Neuronal stem cell (in vitro differentiated cells): ENCODE measurements around the gene CACNA1A.
A peak's percentile ranks its signal among the peaks of the same experiment; 100 is the strongest.

ENCODE experiments used
- DNase-seq: peaks from one replicate; pipeline ENCODE4 v3.0.0-alpha.2; 2013; ENCODE audit warnings: low spot score
- H2AFZ ChIP-seq: one replicate; pipeline ENCODE4 v1.6.1; 2013; ENCODE audit warnings: mild to moderate bottlenecking, low read length, inconsistent platforms
- H2AK5ac ChIP-seq: 2 replicates; pipeline ENCODE4 v1.6.1; 2013; ENCODE audit warnings: low read depth, mild to moderate bottlenecking, inconsistent platforms, low read length, moderate library complexity, mixed read lengths
- H2BK120ac ChIP-seq: 2 replicates; pipeline ENCODE4 v1.6.1; 2013; ENCODE audit warnings: low read depth, mild to moderate bottlenecking, inconsistent platforms, low read length, moderate library complexity, mixed read lengths
- H2BK12ac ChIP-seq: one replicate; pipeline ENCODE4 v1.6.1; 2013; ENCODE audit warnings: low read length, inconsistent platforms
- H2BK15ac ChIP-seq: 2 replicates; pipeline ENCODE4 v1.6.1; 2013; ENCODE audit warnings: mild to moderate bottlenecking, low read length, inconsistent platforms, mixed read lengths
- H2BK5ac ChIP-seq: one replicate; pipeline ENCODE4 v1.6.1; 2013; ENCODE audit warnings: inconsistent platforms, mild to moderate bottlenecking, low read length, moderate library complexity
- H3K14ac ChIP-seq: one replicate; pipeline ENCODE4 v1.6.1; 2013; ENCODE audit warnings: low read length, inconsistent platforms
- H3K18ac ChIP-seq: 2 replicates; pipeline ENCODE4 v1.6.1; 2013; ENCODE audit warnings: low read length, inconsistent platforms
- H3K23ac ChIP-seq: 2 replicates; pipeline ENCODE4 v1.6.1; 2013; ENCODE audit warnings: low read depth, mild to moderate bottlenecking, mixed read lengths, low read length, inconsistent platforms; ENCODE audit not compliant: poor library complexity
- H3K27ac ChIP-seq: replicated peaks from 3 replicates; pipeline ENCODE4 v1.5.1; 2013; ENCODE audit warnings: low read length, inconsistent platforms
- H3K27me3 ChIP-seq, 3 experiments: 2 replicates each; pipeline ENCODE4 v1.6.1; 2013; ENCODE audit warnings: low read length in 3 of 3, mild to moderate bottlenecking in 2 of 3, inconsistent platforms in 1 of 3, low read depth in 1 of 3, mixed read lengths in 1 of 3, moderate library complexity in 1 of 3; ENCODE audit not compliant: control insufficient read depth in 3 of 3, insufficient read depth in 3 of 3
- H3K36me3 ChIP-seq, 2 donors: replicated peaks in 1 of 2; 2 replicates each; pipeline ENCODE4 v1.6.1; 2013; ENCODE audit warnings: low read length in 2 of 2; ENCODE audit not compliant: control insufficient read depth in 2 of 2, insufficient read depth in 2 of 2
- H3K4ac ChIP-seq: 2 replicates; pipeline ENCODE4 v1.6.1; 2013; ENCODE audit warnings: inconsistent platforms, mild to moderate bottlenecking, low read length, moderate library complexity
- H3K4me1 ChIP-seq, 2 donors: 1 replicate in 1 of 2; 2 replicates in 1 of 2; pipeline ENCODE4 v1.6.1; 2013; ENCODE audit warnings: low read length in 2 of 2, low read depth in 1 of 2; ENCODE audit not compliant: control insufficient read depth in 2 of 2, insufficient read depth in 1 of 2
- H3K4me2 ChIP-seq: one replicate; pipeline ENCODE4 v1.6.1; 2013; ENCODE audit warnings: mild to moderate bottlenecking, low read length, inconsistent platforms; ENCODE audit not compliant: insufficient read depth, poor library complexity, severe bottlenecking
- H3K4me3 ChIP-seq, 2 donors: 2 replicates each; pipeline ENCODE4 v1.5.1; 2013; ENCODE audit warnings: low read length in 2 of 2, mild to moderate bottlenecking in 2 of 2, inconsistent platforms in 1 of 2, moderate library complexity in 1 of 2
- H3K79me1 ChIP-seq: one replicate; pipeline ENCODE4 v1.6.1; 2013; ENCODE audit warnings: low read depth, mild to moderate bottlenecking, inconsistent platforms, low read length, moderate library complexity
- H3K9ac ChIP-seq: one replicate; pipeline ENCODE4 v1.6.1; 2013; ENCODE audit warnings: mild to moderate bottlenecking, low read depth, low read length, inconsistent platforms; ENCODE audit not compliant: poor library complexity
- H3K9me3 ChIP-seq, 2 donors: replicated peaks in 1 of 2; 2 replicates each; pipeline versions ENCODE3 to v1.6.1; 2013; ENCODE audit warnings: low read length in 2 of 2, mild to moderate bottlenecking in 2 of 2, inconsistent platforms in 1 of 2, low read depth in 1 of 2, mixed read lengths in 1 of 2, moderate library complexity in 1 of 2; ENCODE audit not compliant: control insufficient read depth in 2 of 2, insufficient read depth in 1 of 2
- H4K8ac ChIP-seq: one replicate; pipeline ENCODE4 v1.6.1; 2013; ENCODE audit warnings: low read depth, mild to moderate bottlenecking, inconsistent platforms, low read length, moderate library complexity
- H4K91ac ChIP-seq: one replicate; pipeline ENCODE4 v1.6.1; 2013; ENCODE audit warnings: low read length, low read depth, mild to moderate bottlenecking, inconsistent platforms; ENCODE audit not compliant: poor library complexity
- WGBS, 2 donors: extraction: QIAGEN DNeasy Blood & Tissue Kit; methylation state at CpG; one replicate each; pipeline ENCODE4 v1.1.7; 2013; ENCODE audit warnings: missing lambda C conversion rate in 2 of 2, mixed read lengths in 1 of 2; ENCODE audit not compliant: insufficient read length in 2 of 2, insufficient replicate concordance in 1 of 2; ENCODE audit errors: extremely low coverage in 2 of 2; 5-methylcytosine and 5-hydroxymethylcytosine counted together

Gene CACNA1A

GRCh38 chr19:13441810-13442512 is 64.3 kb downstream of the CACNA1A start:
- H3K4me2 ChIP-seq: no peak overlapping the region
- H2AFZ ChIP-seq: no peak overlapping the region
- no peak overlapping the region for H3K4ac ChIP-seq
- no peak overlapping the region for H2BK12ac ChIP-seq
- peak; percentile 79 for DNase-seq
- no peaks in the 10 kb centered on the region for H3K4me1 ChIP-seq
- no peak overlapping the region for H2BK120ac ChIP-seq
- no peak overlapping the region for H4K8ac ChIP-seq
- no peak overlapping the region for H2BK15ac ChIP-seq
- no peaks in the 10 kb centered on the region for H3K9me3 ChIP-seq
- no peaks in the 10 kb centered on the region for H3K36me3 ChIP-seq
- no peak overlapping the region for H2AK5ac ChIP-seq
- no peak overlapping the region for H3K14ac ChIP-seq
- H2BK5ac ChIP-seq: no peak overlapping the region
- H3K27me3 ChIP-seq: no peaks in the 10 kb centered on the region
- H3K9ac ChIP-seq: no peak overlapping the region
- WGBS, 2 donors: no CpG with 5 or more reads among the region's 10 CpGs
- no peak overlapping the region for H3K27ac ChIP-seq
- H3K18ac ChIP-seq: no peak overlapping the region
- H3K4me3 ChIP-seq: no peak overlapping the region
- no peak overlapping the region for H4K91ac ChIP-seq
- H3K23ac ChIP-seq: no peak overlapping the region
- H3K79me1 ChIP-seq: no peaks in the 10 kb centered on the region

GRCh38 chr19:13437919-13438618 is 68.2 kb downstream of the CACNA1A start:
- H3K9me3 ChIP-seq: no peaks in the 10 kb centered on the region
- H2BK120ac ChIP-seq: no peak overlapping the region
- no peak overlapping the region for H3K27ac ChIP-seq
- no peak overlapping the region for H2AK5ac ChIP-seq
- no peak overlapping the region for H4K8ac ChIP-seq
- H2BK15ac ChIP-seq: no peak overlapping the region
- no peak overlapping the region for H3K4me3 ChIP-seq
- no peak overlapping the region for H3K4ac ChIP-seq
- no CpG with 5 or more reads among the region's 6 CpGs for WGBS, 2 donors
- H2BK5ac ChIP-seq: no peak overlapping the region
- peaks cover 1% of the 10 kb centered on the region for H3K79me1 ChIP-seq
- no peak overlapping the region for H3K23ac ChIP-seq
- H3K9ac ChIP-seq: no peak overlapping the region
- no peak overlapping the region for H2AFZ ChIP-seq
- no peaks in the 10 kb centered on the region for H3K27me3 ChIP-seq
- no peaks in the 10 kb centered on the region for H3K4me1 ChIP-seq
- H3K36me3 ChIP-seq: no peaks in the 10 kb centered on the region
- H2BK12ac ChIP-seq: no peak overlapping the region
- no peak overlapping the region for H3K18ac ChIP-seq
- H4K91ac ChIP-seq: no peak overlapping the region
- H3K14ac ChIP-seq: no peak overlapping the region
- DNase-seq: no peak
- no peak overlapping the region for H3K4me2 ChIP-seq

- no peaks in the 10 kb centered on the region for H3K4me1 ChIP-seq
- no peaks in the 10 kb centered on the region for H3K27me3 ChIP-seq
- no peak for DNase-seq
- no peak overlapping the region for H2AK5ac ChIP-seq
- no peak overlapping the region for H3K4me3 ChIP-seq
- no peak overlapping the region for H3K14ac ChIP-seq
- H2BK12ac ChIP-seq: no peak overlapping the region
- H3K79me1 ChIP-seq: peaks cover 1% of the 10 kb centered on the region
- no peak overlapping the region for H3K18ac ChIP-seq
- no peaks in the 10 kb centered on the region for H3K36me3 ChIP-seq
- no peak overlapping the region for H2BK15ac ChIP-seq
- no peak overlapping the region for H4K91ac ChIP-seq
- no peak overlapping the region for H2AFZ ChIP-seq
- WGBS, 2 donors: no CpG with 5 or more reads among the region's 1 CpG
- no peak overlapping the region for H3K9ac ChIP-seq
- H3K27ac ChIP-seq: no peak overlapping the region
- H3K4ac ChIP-seq: no peak overlapping the region
- H3K9me3 ChIP-seq: no peaks in the 10 kb centered on the region
- no peak overlapping the region for H4K8ac ChIP-seq
- H2BK5ac ChIP-seq: no peak overlapping the region
- no peak overlapping the region for H3K23ac ChIP-seq
- H2BK120ac ChIP-seq: no peak overlapping the region
- H3K4me2 ChIP-seq: no peak overlapping the region
These were observed 69.9 kb downstream of the CACNA1A start for GRCh38 chr19:13436352-13436751.

GRCh38 chr19:13430790-13431582 is 75.3 kb downstream of the CACNA1A start:
- H4K8ac ChIP-seq: no peak overlapping the region
- H2BK5ac ChIP-seq: no peak overlapping the region

More at GRCh38 chr19:13430790-13431582, 75.3 kb downstream of the CACNA1A start:
- Histone ChIP-seq H2BK120ac (no peak overlapping the region), H3K4me1 (no peaks in the 10 kb centered on the region), H4K91ac (no peak overlapping the region), H2BK15ac (no peak overlapping the region), H3K36me3 (no peaks in the 10 kb centered on the region), H3K27ac (no peak overlapping the region), H3K4me2 (no peak overlapping the region), H2AK5ac (no peak overlapping the region), H3K79me1 (peaks cover 1% of the 10 kb centered on the region), H3K9me3 (no peaks in the 10 kb centered on the region), H3K4ac (no peak overlapping the region), H3K27me3 (no peaks in the 10 kb centered on the region), H3K9ac (no peak overlapping the region), H3K4me3 (no peak overlapping the region), H2BK12ac (no peak overlapping the region), H3K14ac (no peak overlapping the region), H3K23ac (no peak overlapping the region), H2AFZ (no peak overlapping the region), H3K18ac (no peak overlapping the region)
- DNase-seq: peak; percentile 17
- WGBS, 2 donors: no CpG with 5 or more reads among the region's 5 CpGs
